Effector memory CD8-positive, alpha-beta T cell (primary cell): ENCODE measurements around the gene RASGRF2.

ENCODE experiments used
- ATAC-seq: fragments of 150-1000 bp; cut with Tn5 transposase; replicated peaks from 2 replicates; pipeline ENCODE4 v1.10.0; 2021; ENCODE audit warnings: mild to moderate bottlenecking, moderate library complexity
- DNase-seq, 3 experiments: peaks; one replicate each; pipeline ENCODE4 v3.0.0; 2021
- H3K27ac Mint-ChIP-seq, 2 donors: one replicate each; pipeline ENCODE4 v1.8.0; 2022; ENCODE audit warnings: mild to moderate bottlenecking in 2 of 2, mixed read lengths in 2 of 2, moderate library complexity in 2 of 2
- H3K27me3 Mint-ChIP-seq, 2 donors: one replicate each; pipeline ENCODE4 v1.8.0; 2022; ENCODE audit warnings: mixed read lengths in 2 of 2
- H3K36me3 Mint-ChIP-seq: one replicate; pipeline ENCODE4 v1.8.0; 2022; ENCODE audit warnings: mild to moderate bottlenecking, moderate library complexity, mixed read lengths; ENCODE audit not compliant: insufficient read depth
- H3K4me1 Mint-ChIP-seq, 2 donors: one replicate each; pipeline ENCODE4 v1.8.0; 2022; ENCODE audit warnings: low read depth in 2 of 2, mixed read lengths in 2 of 2
- H3K4me3 Mint-ChIP-seq, 2 donors: one replicate each; pipeline ENCODE4 v1.8.0; 2022; ENCODE audit warnings: mild to moderate bottlenecking in 2 of 2, mixed read lengths in 2 of 2, moderate library complexity in 2 of 2
- H3K9me3 Mint-ChIP-seq, 2 donors: one replicate each; pipeline ENCODE4 v1.8.0; 2022; ENCODE audit warnings: mixed read lengths in 2 of 2

RASGRF2 gene

GRCh38 chr5:80930940-80931339 lies 29.2 kb upstream of the RASGRF2 start:
- no peak overlapping the region for H3K27ac Mint-ChIP-seq
- no peak overlapping the region for H3K4me3 Mint-ChIP-seq
- no peak for ATAC-seq

DNA sequence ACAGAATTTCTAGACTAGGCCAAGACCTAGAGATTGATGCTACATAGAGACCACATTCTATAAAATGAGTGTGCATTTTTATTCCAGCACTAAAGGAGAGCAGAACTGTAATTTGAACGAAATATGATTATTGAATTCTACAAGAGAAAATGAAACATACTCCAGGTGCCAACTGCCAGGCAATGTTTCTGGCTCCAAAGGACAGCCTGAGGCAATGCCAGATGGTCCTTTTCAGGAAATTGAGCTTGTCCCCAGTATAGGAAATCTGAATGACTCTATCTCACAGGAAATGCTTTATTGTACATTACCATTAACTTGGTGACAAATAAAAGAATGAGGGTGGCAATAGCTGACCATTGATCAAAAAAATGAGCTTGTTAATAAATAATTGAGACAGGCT lies 28.8 kb upstream of the RASGRF2 start:
- no peaks in the 10 kb centered on the region for H3K27me3 Mint-ChIP-seq
- no peak for ATAC-seq

More at GRCh38 chr5:80930940-80931339, 29.2 kb upstream of the RASGRF2 start:
- no peaks in the 10 kb centered on the region for H3K36me3 Mint-ChIP-seq
- no peak for DNase-seq
- H3K9me3 Mint-ChIP-seq, result no peaks in the 10 kb centered on the region
- peaks cover 0 to 3% of the 10 kb centered on the region in 2 donors for H3K4me1 Mint-ChIP-seq
- no peaks in the 10 kb centered on the region for H3K27me3 Mint-ChIP-seq

GRCh38 chr5:80933036-80933435 lies 27.1 kb upstream of the RASGRF2 start:
- H3K4me1 Mint-ChIP-seq, result peaks cover 0 to 5% of the 10 kb centered on the region in 2 donors
- H3K36me3 Mint-ChIP-seq, result no peaks in the 10 kb centered on the region
- H3K27ac Mint-ChIP-seq, result no peak overlapping the region
- DNase-seq, result no peak
- no peak for ATAC-seq
- no peak overlapping the region for H3K4me3 Mint-ChIP-seq
- no peaks in the 10 kb centered on the region for H3K27me3 Mint-ChIP-seq
- H3K9me3 Mint-ChIP-seq, result no peaks in the 10 kb centered on the region

More for the DNA sequence above, 28.8 kb upstream of the RASGRF2 start:
- Mint-ChIP-seq H3K4me1 (peaks cover 0 to 5% of the 10 kb centered on the region in 2 donors), H3K36me3 (no peaks in the 10 kb centered on the region), H3K9me3 (no peaks in the 10 kb centered on the region), H3K27ac (no peak overlapping the region), H3K4me3 (no peak overlapping the region)
- DNase-seq, result no peak

DNA sequence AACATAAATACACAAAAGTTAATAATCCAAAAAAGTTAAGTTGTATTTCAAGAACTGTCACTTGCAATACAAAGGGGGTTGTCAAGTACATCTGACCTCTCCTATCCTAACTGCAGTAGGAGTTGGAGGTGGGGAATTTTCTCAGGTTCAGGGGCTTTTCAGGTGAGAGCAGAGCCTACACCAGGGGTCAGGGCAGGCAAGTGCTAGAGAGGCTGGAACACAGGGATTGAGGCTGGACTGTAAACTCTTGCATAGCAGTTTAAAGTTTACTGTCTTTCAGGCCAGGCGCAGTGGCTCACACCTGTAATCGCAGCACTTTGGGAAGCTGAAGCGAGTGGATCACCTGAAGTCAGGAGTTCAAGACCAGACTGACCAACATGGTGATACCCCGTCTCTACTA lies 25.4 kb upstream of the RASGRF2 start:
- ATAC-seq (no peak), DNase-seq (no peak)
- Mint-ChIP-seq H3K36me3 (no peaks in the 10 kb centered on the region), H3K4me1 (peaks cover 0 to 5% of the 10 kb centered on the region in 2 donors), H3K4me3 (no peak overlapping the region), H3K27ac (no peak overlapping the region), H3K9me3 (no peaks in the 10 kb centered on the region), H3K27me3 (peaks cover 0 to 6% of the 10 kb centered on the region in 2 donors)

DNA sequence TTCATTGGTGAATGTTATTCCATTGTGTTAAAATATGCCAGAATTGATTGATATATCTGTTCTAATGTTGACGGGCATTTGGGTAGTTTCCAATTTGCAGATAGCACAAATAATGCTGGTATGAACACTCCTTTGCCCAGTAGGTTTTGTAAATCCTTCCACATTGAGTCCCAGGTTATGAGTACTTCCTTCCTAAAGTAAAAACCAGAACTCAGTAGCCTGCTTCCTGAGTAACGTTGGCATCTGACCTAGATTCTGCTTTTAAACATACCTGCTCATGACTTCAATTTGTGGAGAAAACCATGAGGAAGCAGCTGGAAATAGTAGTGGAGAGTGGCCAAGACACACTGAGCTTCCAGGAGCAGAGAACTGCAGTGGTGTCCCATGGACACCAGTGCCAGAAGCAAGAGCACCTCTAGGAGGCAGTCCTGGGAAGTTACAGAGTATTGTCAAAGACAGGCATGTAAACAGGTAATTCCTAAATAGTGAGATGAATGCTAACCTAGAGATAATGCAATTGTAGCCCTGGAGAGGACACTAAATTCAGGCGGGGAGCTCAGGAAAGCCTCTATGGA lies 24.3 kb upstream of the RASGRF2 start:
- DNase-seq (no peak), ATAC-seq (no peak)
- Mint-ChIP-seq H3K36me3 (peaks cover 4% of the 10 kb centered on the region), H3K4me3 (no peak overlapping the region), H3K27me3 (peaks cover 0 to 6% of the 10 kb centered on the region in 2 donors), H3K9me3 (no peaks in the 10 kb centered on the region), H3K4me1 (peaks cover 0 to 5% of the 10 kb centered on the region in 2 donors), H3K27ac (no peak overlapping the region)

- Mint-ChIP-seq H3K27ac (no peak overlapping the region), H3K4me1 (peaks cover 0 to 8% of the 10 kb centered on the region in 2 donors), H3K9me3 (no peaks in the 10 kb centered on the region), H3K36me3 (peaks cover 4% of the 10 kb centered on the region), H3K27me3 (peaks cover 6 to 15% of the 10 kb centered on the region in 2 donors), H3K4me3 (no peak overlapping the region)
- DNase-seq, result no peak
- no peak for ATAC-seq
These were observed 23.3 kb upstream of the RASGRF2 start for GRCh38 chr5:80936881-80937280.

DNA sequence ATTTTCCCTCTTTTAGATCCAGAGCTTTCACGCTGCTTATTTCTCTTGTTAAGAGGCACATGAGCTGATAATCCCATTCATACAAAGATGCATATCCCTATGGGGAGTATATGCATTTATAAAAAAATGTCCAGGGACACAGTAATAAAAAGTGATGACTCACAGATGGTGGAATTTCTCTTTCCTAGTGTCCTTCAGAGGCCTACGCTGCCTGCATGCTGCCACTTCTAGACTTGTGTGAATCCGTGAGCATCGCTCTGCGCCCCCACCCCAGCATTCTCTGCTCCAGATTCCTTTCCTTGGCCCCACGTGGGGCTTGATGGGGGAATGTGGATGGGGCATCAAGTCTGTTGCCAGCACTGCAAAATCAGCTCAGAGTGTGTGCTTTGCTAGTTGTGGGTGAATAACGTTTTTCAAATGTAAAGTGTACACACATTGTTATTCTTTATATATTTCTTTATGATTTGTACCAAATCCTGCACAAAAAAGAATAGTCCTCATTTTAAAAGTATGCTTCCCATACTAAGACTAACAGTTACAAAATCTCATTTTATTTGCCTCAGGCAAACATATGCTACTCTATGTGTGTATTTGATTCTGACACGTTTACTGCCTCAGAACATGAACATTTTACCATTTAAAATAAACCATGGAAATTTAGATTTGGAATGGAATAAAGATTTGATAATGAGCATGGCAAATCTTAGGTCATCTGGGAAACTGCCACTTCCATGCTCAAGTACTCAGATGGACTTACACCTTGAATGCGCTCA lies 22.4 kb upstream of the RASGRF2 start:
- DNase-seq, result no peak
- Mint-ChIP-seq H3K36me3 (peaks cover 7% of the 10 kb centered on the region), H3K27ac (no peak overlapping the region)

DNA sequence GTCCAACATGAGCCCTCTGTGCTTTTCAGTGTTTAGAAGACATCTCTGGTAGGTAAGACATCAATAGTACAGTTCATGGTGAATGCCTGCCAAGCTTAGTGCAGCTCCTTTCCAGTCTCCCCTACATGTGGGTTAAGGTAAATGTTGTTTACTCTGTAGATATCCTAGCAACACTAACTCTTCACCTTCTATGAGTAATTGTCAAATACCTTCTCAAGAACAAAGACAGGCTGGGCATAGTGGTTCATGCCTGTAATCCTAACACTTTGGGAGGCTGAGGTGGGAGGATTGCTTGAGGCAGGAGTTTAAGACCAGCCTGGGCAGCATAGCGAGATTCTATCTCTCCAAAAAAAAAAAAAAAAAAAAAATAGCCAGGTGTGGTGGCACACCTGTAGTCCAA lies 18.7 kb upstream of the RASGRF2 start:
- Mint-ChIP-seq H3K4me3 (no peak overlapping the region), H3K36me3 (peaks cover 7% of the 10 kb centered on the region), H3K27ac (peak overlapping the region in 1 of 2 donors; percentile 21), H3K4me1 (peaks cover 0 to 4% of the 10 kb centered on the region in 2 donors), H3K27me3 (peaks cover 10 to 17% of the 10 kb centered on the region in 2 donors), H3K9me3 (no peaks in the 10 kb centered on the region)
- ATAC-seq (no peak), DNase-seq (no peak)

More for the DNA sequence above, 22.4 kb upstream of the RASGRF2 start:
- peaks cover 0 to 8% of the 10 kb centered on the region in 2 donors for H3K4me1 Mint-ChIP-seq
- ATAC-seq, result no peak
- peaks cover 10 to 17% of the 10 kb centered on the region in 2 donors for H3K27me3 Mint-ChIP-seq
- no peaks in the 10 kb centered on the region for H3K9me3 Mint-ChIP-seq
- H3K4me3 Mint-ChIP-seq, result no peak overlapping the region

DNA sequence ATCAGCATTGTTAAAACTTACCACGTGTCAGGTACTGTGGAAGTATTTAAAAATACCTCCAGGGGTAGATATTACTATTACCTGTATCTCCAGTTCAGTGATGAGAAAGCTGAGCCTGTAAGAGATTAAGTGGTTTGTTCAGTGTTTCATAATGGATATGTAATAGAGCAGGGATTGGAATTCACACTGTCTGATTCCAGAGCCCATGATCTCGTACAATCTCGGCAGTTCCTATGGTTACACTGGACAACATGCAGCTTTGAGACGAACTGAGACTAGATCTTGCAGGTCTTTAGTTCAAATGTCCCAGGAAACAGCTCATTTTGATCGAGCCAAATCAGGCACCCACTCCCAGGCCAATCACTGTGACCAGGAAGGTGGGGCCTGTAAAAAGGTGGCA lies 8.8 kb upstream of the RASGRF2 start:
- Mint-ChIP-seq H3K4me1 (no peaks in the 10 kb centered on the region), H3K9me3 (no peaks in the 10 kb centered on the region), H3K27ac (no peak overlapping the region), H3K27me3 (peaks cover 0 to 6% of the 10 kb centered on the region in 2 donors), H3K4me3 (no peak overlapping the region), H3K36me3 (no peaks in the 10 kb centered on the region)
- DNase-seq (no peak), ATAC-seq (no peak)

GRCh38 chr5:80953587-80953986 lies 6.6 kb upstream of the RASGRF2 start:
- peaks cover 3% of the 10 kb centered on the region for H3K36me3 Mint-ChIP-seq
- DNase-seq (no peak), ATAC-seq (no peak)
- H3K4me3 Mint-ChIP-seq, result no peak overlapping the region
- no peaks in the 10 kb centered on the region for H3K9me3 Mint-ChIP-seq
- peaks cover 0 to 6% of the 10 kb centered on the region in 2 donors for H3K27me3 Mint-ChIP-seq
- no peak overlapping the region for H3K27ac Mint-ChIP-seq
- H3K4me1 Mint-ChIP-seq, result peaks cover 5 to 11% of the 10 kb centered on the region in 2 donors

- peaks cover 11 to 14% of the 10 kb centered on the region in 2 donors for H3K27me3 Mint-ChIP-seq
- no peak overlapping the region for H3K4me3 Mint-ChIP-seq
- no peak for ATAC-seq
- no peak for DNase-seq
- H3K27ac Mint-ChIP-seq, result no peak overlapping the region
- peaks cover 3% of the 10 kb centered on the region for H3K36me3 Mint-ChIP-seq
- H3K4me1 Mint-ChIP-seq, result peaks cover 12 to 17% of the 10 kb centered on the region in 2 donors
- H3K9me3 Mint-ChIP-seq, result no peaks in the 10 kb centered on the region
These were observed 5.0 kb upstream of the RASGRF2 start for GRCh38 chr5:80955082-80955590.

- Mint-ChIP-seq H3K9me3 (no peaks in the 10 kb centered on the region), H3K36me3 (peaks cover 3% of the 10 kb centered on the region), H3K27me3 (peaks cover 18 to 19% of the 10 kb centered on the region in 2 donors), H3K4me3 (no peak overlapping the region), H3K27ac (no peak overlapping the region), H3K4me1 (peaks cover 14 to 22% of the 10 kb centered on the region in 2 donors)
- ATAC-seq (no peak), DNase-seq (no peak)
These were observed 3.9 kb upstream of the RASGRF2 start for GRCh38 chr5:80956272-80956671.

DNA sequence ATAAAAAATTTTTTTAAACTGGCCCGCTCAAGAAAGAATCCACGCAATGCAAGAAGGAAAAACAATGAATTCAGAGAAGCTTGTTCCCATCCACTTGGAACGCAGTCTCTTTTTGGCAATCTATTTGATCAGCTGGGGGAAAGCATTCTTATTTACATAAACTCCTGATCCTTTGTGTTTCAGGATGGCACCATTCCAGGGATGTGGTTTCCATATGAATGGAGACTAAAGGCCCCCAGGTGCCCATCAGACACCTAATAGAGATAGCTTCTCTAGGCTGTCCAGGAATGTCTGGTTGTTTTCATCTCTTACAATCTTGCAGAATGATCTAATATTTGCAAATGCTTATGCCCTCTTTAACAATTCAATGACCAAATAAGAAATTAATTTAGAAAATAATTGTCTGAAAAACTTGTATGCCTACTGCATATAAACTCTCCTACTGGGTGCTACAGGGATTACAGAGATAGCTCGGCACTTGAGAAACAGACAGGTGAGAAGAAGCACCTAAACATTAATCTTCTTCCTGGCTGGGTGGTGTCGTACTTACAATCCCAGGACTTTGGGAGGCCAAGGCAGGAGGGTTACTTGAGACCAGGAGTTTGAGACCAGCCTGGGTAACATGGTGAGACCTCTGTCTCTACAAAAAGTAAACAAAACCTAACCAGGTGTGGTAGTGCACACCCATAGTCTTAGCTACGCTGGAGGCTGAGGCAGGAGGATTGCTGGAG lies 3.0 kb upstream of the RASGRF2 start:
- DNase-seq (no peak), ATAC-seq (no peak)
- H3K9me3 Mint-ChIP-seq, result no peaks in the 10 kb centered on the region
- H3K27ac Mint-ChIP-seq, result no peak overlapping the region
- peaks cover 6% of the 10 kb centered on the region for H3K36me3 Mint-ChIP-seq
- H3K4me1 Mint-ChIP-seq, result peaks cover 17 to 31% of the 10 kb centered on the region in 2 donors
- H3K4me3 Mint-ChIP-seq, result peak overlapping the region; percentile 8 to 26
- peaks cover 13 to 20% of the 10 kb centered on the region in 2 donors for H3K27me3 Mint-ChIP-seq
